HEK293 (cell line): ENCODE data around the gene DNAJC3.

Experiments used
- GLIS2 ChIP-seq: fragments of 450-650 bp; formaldehyde crosslinking; IDR thresholded peaks from 2 replicates; pipeline ENCODE4 v1.5.1; 2016; ENCODE audit warnings: missing biosample characterization, missing genetic modification characterization
- KLF16 ChIP-seq: fragments of 450-650 bp; formaldehyde crosslinking; IDR thresholded peaks from 2 replicates; pipeline ENCODE4 v1.5.1; 2017; ENCODE audit warnings: missing biosample characterization, missing genetic modification characterization
- PATZ1 ChIP-seq: fragments of 450-650 bp; formaldehyde crosslinking; IDR thresholded peaks from 2 replicates; pipeline ENCODE4 v1.5.1; 2016; ENCODE audit warnings: missing biosample characterization, missing genetic modification characterization
- PBX3 ChIP-seq: sonication (generic); formaldehyde crosslinking; IDR thresholded peaks from 2 replicates; pipeline ENCODE4 v1.8.1; 2022; ENCODE audit warnings: mild to moderate bottlenecking, moderate library complexity, missing genetic modification reagents
- SCRT2 ChIP-seq: fragments of 450-650 bp; formaldehyde crosslinking; IDR thresholded peaks from 2 replicates; pipeline ENCODE4 v1.5.1; 2016; ENCODE audit warnings: missing biosample characterization, missing genetic modification characterization
- SP2 ChIP-seq: fragments of 450-650 bp; formaldehyde crosslinking; IDR thresholded peaks from 2 replicates; pipeline ENCODE4 v1.5.1; 2016; ENCODE audit warnings: missing biosample characterization, missing genetic modification characterization
- SP7 ChIP-seq: fragments of 450-650 bp; formaldehyde crosslinking; IDR thresholded peaks from 2 replicates; pipeline ENCODE4 v1.5.1; 2016; ENCODE audit warnings: missing biosample characterization, missing genetic modification characterization
- TRIM28 ChIP-seq: IDR thresholded peaks from 2 replicates; pipeline ENCODE4 v1.6.1; 2011; ENCODE audit warnings: low read length, control low read depth, borderline replicate concordance
- ZBTB17 ChIP-seq: fragments of 450-650 bp; formaldehyde crosslinking; IDR thresholded peaks from 2 replicates; pipeline ENCODE4 v1.5.1; 2016; ENCODE audit warnings: missing biosample characterization, missing genetic modification characterization
- ZBTB20 ChIP-seq: fragments of 450-650 bp; formaldehyde crosslinking; IDR thresholded peaks from 2 replicates; pipeline ENCODE4 v1.5.1; 2016; ENCODE audit warnings: missing biosample characterization, missing genetic modification characterization
- ZBTB8A ChIP-seq: fragments of 450-650 bp; formaldehyde crosslinking; IDR thresholded peaks from 2 replicates; pipeline ENCODE4 v1.5.1; 2016; ENCODE audit warnings: missing biosample characterization, missing genetic modification characterization
- ZFP37 ChIP-seq: fragments of 450-650 bp; formaldehyde crosslinking; IDR thresholded peaks from 2 replicates; pipeline ENCODE4 v1.5.1; 2016; ENCODE audit warnings: missing biosample characterization, missing genetic modification characterization
- ZNF112 ChIP-seq: fragments of 450-650 bp; formaldehyde crosslinking; IDR thresholded peaks from 2 replicates; pipeline ENCODE4 v1.5.0; 2017; ENCODE audit warnings: missing biosample characterization, missing genetic modification characterization
- ZNF16 ChIP-seq: fragments of 450-650 bp; formaldehyde crosslinking; IDR thresholded peaks from 2 replicates; pipeline ENCODE4 v1.5.1; 2016; ENCODE audit warnings: low read depth, missing biosample characterization, missing genetic modification characterization
- ZNF423 ChIP-seq: fragments of 450-650 bp; formaldehyde crosslinking; IDR thresholded peaks from 2 replicates; pipeline ENCODE4 v1.5.1; 2016; ENCODE audit warnings: missing biosample characterization, missing genetic modification characterization
- ZNF473 ChIP-seq: fragments of 450-650 bp; formaldehyde crosslinking; IDR thresholded peaks from 2 replicates; pipeline ENCODE4 v1.5.1; 2017; ENCODE audit warnings: missing biosample characterization, missing genetic modification characterization
- ZNF501 ChIP-seq: fragments of 450-650 bp; formaldehyde crosslinking; IDR thresholded peaks from 2 replicates; pipeline ENCODE4 v1.5.1; 2016; ENCODE audit warnings: missing biosample characterization, missing genetic modification characterization
- ZNF513 ChIP-seq: fragments of 450-650 bp; IDR thresholded peaks from 2 replicates; pipeline ENCODE4 v1.5.1; 2018; ENCODE audit warnings: missing biosample characterization, missing genetic modification characterization
- ZNF596 ChIP-seq: fragments of 450-650 bp; IDR thresholded peaks from 2 replicates; pipeline ENCODE4 v1.5.0; 2018; ENCODE audit warnings: missing biosample characterization, mild to moderate bottlenecking, missing genetic modification characterization, moderate library complexity
- ZNF600 ChIP-seq: fragments of 450-650 bp; formaldehyde crosslinking; IDR thresholded peaks from 2 replicates; pipeline ENCODE4 v1.5.1; 2016; ENCODE audit warnings: missing biosample characterization, missing genetic modification characterization
- ZNF623 ChIP-seq: fragments of 450-650 bp; formaldehyde crosslinking; IDR thresholded peaks from 2 replicates; pipeline ENCODE4 v1.5.1; 2016; ENCODE audit warnings: missing biosample characterization, missing genetic modification characterization
- ZNF692 ChIP-seq: fragments of 450-650 bp; formaldehyde crosslinking; IDR thresholded peaks from 2 replicates; pipeline ENCODE4 v1.5.1; 2016; ENCODE audit warnings: missing biosample characterization, missing genetic modification characterization
- ZSCAN5A ChIP-seq: fragments of 450-650 bp; formaldehyde crosslinking; IDR thresholded peaks from 2 replicates; pipeline ENCODE4 v1.5.1; 2016; ENCODE audit warnings: missing biosample characterization, missing genetic modification characterization
- TF ChIP-seq, protein P1 (sequence below): fragments of 450-650 bp; formaldehyde crosslinking; IDR thresholded peaks from 2 replicates; pipeline ENCODE4 v1.5.1; 2016; ENCODE audit warnings: missing biosample characterization, missing genetic modification characterization
- TF ChIP-seq, protein P2 (sequence below): fragments of 450-650 bp; formaldehyde crosslinking; IDR thresholded peaks from 2 replicates; pipeline ENCODE4 v1.5.1; 2017; ENCODE audit warnings: missing biosample characterization, missing genetic modification characterization
- TF ChIP-seq, protein P3 (sequence below): fragments of 450-650 bp; formaldehyde crosslinking; IDR thresholded peaks from 2 replicates; pipeline ENCODE4 v1.5.1; 2017; ENCODE audit warnings: missing biosample characterization, mild to moderate bottlenecking, missing genetic modification characterization, moderate library complexity

DNAJC3 gene

GRCh38 chr13:95676762-95677563, at the start of gene DNAJC3 (continued):
- no peak for TF ChIP-seq ZNF16
- peak; percentile 70; the same call in 1 of the 2 replicates for TF ChIP-seq KLF16 (tag by site-specific recombination)
- TF ChIP-seq, protein P1, sequence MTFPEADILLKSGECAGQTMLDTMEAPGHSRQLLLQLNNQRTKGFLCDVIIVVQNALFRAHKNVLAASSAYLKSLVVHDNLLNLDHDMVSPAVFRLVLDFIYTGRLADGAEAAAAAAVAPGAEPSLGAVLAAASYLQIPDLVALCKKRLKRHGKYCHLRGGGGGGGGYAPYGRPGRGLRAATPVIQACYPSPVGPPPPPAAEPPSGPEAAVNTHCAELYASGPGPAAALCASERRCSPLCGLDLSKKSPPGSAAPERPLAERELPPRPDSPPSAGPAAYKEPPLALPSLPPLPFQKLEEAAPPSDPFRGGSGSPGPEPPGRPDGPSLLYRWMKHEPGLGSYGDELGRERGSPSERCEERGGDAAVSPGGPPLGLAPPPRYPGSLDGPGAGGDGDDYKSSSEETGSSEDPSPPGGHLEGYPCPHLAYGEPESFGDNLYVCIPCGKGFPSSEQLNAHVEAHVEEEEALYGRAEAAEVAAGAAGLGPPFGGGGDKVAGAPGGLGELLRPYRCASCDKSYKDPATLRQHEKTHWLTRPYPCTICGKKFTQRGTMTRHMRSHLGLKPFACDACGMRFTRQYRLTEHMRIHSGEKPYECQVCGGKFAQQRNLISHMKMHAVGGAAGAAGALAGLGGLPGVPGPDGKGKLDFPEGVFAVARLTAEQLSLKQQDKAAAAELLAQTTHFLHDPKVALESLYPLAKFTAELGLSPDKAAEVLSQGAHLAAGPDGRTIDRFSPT (tag by site-specific recombination) = 0 out of 2 replicates have a peak, but pooled peaks have one; percentile 10
- peak; percentile 57 for TF ChIP-seq ZBTB17 (tag by site-specific recombination)
- TF ChIP-seq ZBTB20 = peak; percentile 73; the same call in 1 of the 2 replicates
- TF ChIP-seq PBX3 = no peak
- peak; percentile 38 for TF ChIP-seq ZNF600
- TF ChIP-seq PATZ1 = peak; percentile 73
- TF ChIP-seq, protein P2, sequence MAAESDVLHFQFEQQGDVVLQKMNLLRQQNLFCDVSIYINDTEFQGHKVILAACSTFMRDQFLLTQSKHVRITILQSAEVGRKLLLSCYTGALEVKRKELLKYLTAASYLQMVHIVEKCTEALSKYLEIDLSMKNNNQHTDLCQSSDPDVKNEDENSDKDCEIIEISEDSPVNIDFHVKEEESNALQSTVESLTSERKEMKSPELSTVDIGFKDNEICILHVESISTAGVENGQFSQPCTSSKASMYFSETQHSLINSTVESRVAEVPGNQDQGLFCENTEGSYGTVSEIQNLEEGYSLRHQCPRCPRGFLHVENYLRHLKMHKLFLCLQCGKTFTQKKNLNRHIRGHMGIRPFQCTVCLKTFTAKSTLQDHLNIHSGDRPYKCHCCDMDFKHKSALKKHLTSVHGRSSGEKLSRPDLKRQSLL (tag by site-specific recombination) = peak; percentile 95
- TF ChIP-seq ZFP37 = peak; percentile 35; the same call in 1 of the 2 replicates
- peak; percentile 71 for TF ChIP-seq ZNF692 (tag by site-specific recombination)
- TF ChIP-seq ZNF623 (tag by site-specific recombination) = no peak
- TF ChIP-seq ZSCAN5A (tag by site-specific recombination) = peak; percentile 93
- TF ChIP-seq SP7 (tag by site-specific recombination) = peak; percentile 12; the same call in 1 of the 2 replicates
- TF ChIP-seq SCRT2 (tag by site-specific recombination) = peak; percentile 17; the same call in 1 of the 2 replicates
- 0 out of 2 replicates have a peak, but pooled peaks have one; percentile 5 for TF ChIP-seq ZNF423 (tag by site-specific recombination)
- no peak for TF ChIP-seq TRIM28
- TF ChIP-seq ZNF596 (tag by site-specific recombination) = peak; percentile 66; the same call in 1 of the 2 replicates
- no peak for TF ChIP-seq ZNF112
- peak; percentile 53; the same call in 1 of the 2 replicates for TF ChIP-seq ZNF513 (tag by site-specific recombination)
- TF ChIP-seq ZNF473 = no peak
- peak; percentile 96 for TF ChIP-seq GLIS2 (tag by site-specific recombination)
- peak; percentile 99 for TF ChIP-seq ZBTB8A (tag by site-specific recombination)
- TF ChIP-seq SP2 (tag by site-specific recombination) = peak; percentile 96
- peak; percentile 88 for TF ChIP-seq ZNF501 (tag by site-specific recombination)
- TF ChIP-seq, protein P3, sequence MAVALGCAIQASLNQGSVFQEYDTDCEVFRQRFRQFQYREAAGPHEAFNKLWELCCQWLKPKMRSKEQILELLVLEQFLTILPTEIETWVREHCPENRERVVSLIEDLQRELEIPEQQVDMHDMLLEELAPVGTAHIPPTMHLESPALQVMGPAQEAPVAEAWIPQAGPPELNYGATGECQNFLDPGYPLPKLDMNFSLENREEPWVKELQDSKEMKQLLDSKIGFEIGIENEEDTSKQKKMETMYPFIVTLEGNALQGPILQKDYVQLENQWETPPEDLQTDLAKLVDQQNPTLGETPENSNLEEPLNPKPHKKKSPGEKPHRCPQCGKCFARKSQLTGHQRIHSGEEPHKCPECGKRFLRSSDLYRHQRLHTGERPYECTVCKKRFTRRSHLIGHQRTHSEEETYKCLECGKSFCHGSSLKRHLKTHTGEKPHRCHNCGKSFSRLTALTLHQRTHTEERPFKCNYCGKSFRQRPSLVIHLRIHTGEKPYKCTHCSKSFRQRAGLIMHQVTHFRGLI = peak; percentile 86
